Activated CD8-positive, alpha-beta memory T cell treated with anti-CD3 and anti-CD28 coated beads, Interleukin-2, amount 10 ng/mL, durations not matched to agents 7 days and 5 days (primary cell): Measurements from ENCODE around the gene HS3ST6. TPM values are rescaled to one million over a fixed set of nuclear protein-coding genes. Genes with fewer than 3 reads are reported as not detected.
"Not testable (repeated sequence)": the region's sequence is repeated elsewhere in the genome, so short reads cannot be mapped to it uniquely, and the experiment has no call there.

Source experiments
- ATAC-seq: fragments of 150-1000 bp; cut with Tn5 transposase; one replicate; pipeline ENCODE4 v1.10.0; 2021; ENCODE audit warnings: moderate library complexity
- CTCF ChIA-PET: fragments of 350-600 bp; sonication (Branson Sonifier 250); formaldehyde crosslinking; loops from one replicate; lab custom pipeline; 2021; ENCODE audit warnings: antibody characterized with exemption; lab: Charles Lee
- DNase-seq: peaks from one replicate; pipeline ENCODE4 v3.0.0-alpha.2; 2020
- H3K27ac Mint-ChIP-seq: one replicate; pipeline ENCODE4 v1.8.0; 2021; ENCODE audit warnings: mild to moderate bottlenecking, mixed read lengths
- H3K27me3 Mint-ChIP-seq: one replicate; pipeline ENCODE4 v1.8.0; 2021; ENCODE audit warnings: mixed read lengths
- H3K36me3 Mint-ChIP-seq: one replicate; pipeline ENCODE4 v1.8.0; 2021; ENCODE audit warnings: mild to moderate bottlenecking, mixed read lengths
- H3K4me1 Mint-ChIP-seq: one replicate; pipeline ENCODE4 v1.8.0; 2021; ENCODE audit warnings: mixed read lengths
- H3K4me3 Mint-ChIP-seq: one replicate; pipeline ENCODE4 v1.8.0; 2021; ENCODE audit warnings: mild to moderate bottlenecking, moderate library complexity, mixed read lengths
- H3K9me3 Mint-ChIP-seq: one replicate; pipeline ENCODE4 v1.8.0; 2022; ENCODE audit warnings: low read depth, mixed read lengths
- total RNA-seq, 2 experiments: library from RNA; stranded (reverse); gene quantifications; one replicate each; pipeline ENCODE4 v1.2.3, GENCODE V29; 2021

The HS3ST6 gene
- total RNA-seq, 2 experiments from 2014 or later: not detected

GRCh38 chr16:1887711-1888354 lies 30.4 kb downstream of the HS3ST6 start:
- CTCF ChIA-PET: no interaction called here
- Mint-ChIP-seq H3K4me3 (no peak overlapping the region), H3K36me3 (no peaks in the 10 kb centered on the region), H3K4me1 (no peaks in the 10 kb centered on the region), H3K27ac (no peak overlapping the region), H3K9me3 (no peaks in the 10 kb centered on the region), H3K27me3 (peaks cover 37% of the 10 kb centered on the region)
- ATAC-seq (no peak), DNase-seq (no peak)

GRCh38 chr16:1884889-1885288 lies 33.3 kb downstream of the HS3ST6 start:
- DNase-seq (no peak), ATAC-seq (no peak)
- H3K27ac Mint-ChIP-seq: no peak overlapping the region
- CTCF ChIA-PET: interaction anchor here (0.7 kb wide), 1 partner anchor 752 kb away, joined by 3 read pairs; no protein-coding TSS in a partner anchor
- no peaks in the 10 kb centered on the region for H3K9me3 Mint-ChIP-seq
- H3K4me3 Mint-ChIP-seq: no peak overlapping the region
- H3K27me3 Mint-ChIP-seq: peaks cover 24% of the 10 kb centered on the region
- no peaks in the 10 kb centered on the region for H3K36me3 Mint-ChIP-seq
- no peaks in the 10 kb centered on the region for H3K4me1 Mint-ChIP-seq

GRCh38 chr16:1884155-1884760 lies 34.0 kb downstream of the HS3ST6 start:
- no peak overlapping the region for H3K27ac Mint-ChIP-seq
- H3K36me3 Mint-ChIP-seq: no peaks in the 10 kb centered on the region
- no peaks in the 10 kb centered on the region for H3K9me3 Mint-ChIP-seq
- ATAC-seq (no peak), DNase-seq (no peak)
- CTCF ChIA-PET: no interaction called here
- no peak overlapping the region for H3K4me3 Mint-ChIP-seq
- peaks cover 29% of the 10 kb centered on the region for H3K27me3 Mint-ChIP-seq
- H3K4me1 Mint-ChIP-seq: no peaks in the 10 kb centered on the region

- H3K9me3 Mint-ChIP-seq, H3K36me3 Mint-ChIP-seq, H3K27ac Mint-ChIP-seq, CTCF ChIA-PET, H3K4me1 Mint-ChIP-seq, H3K4me3 Mint-ChIP-seq, ATAC-seq, DNase-seq: not testable (repeated sequence)
- H3K27me3 Mint-ChIP-seq: peaks cover 30% of the 10 kb centered on the region
Observed at GRCh38 chr16:1881172-1881571, 37.0 kb downstream of the HS3ST6 start.

- DNase-seq: no peak
- no peaks in the 10 kb centered on the region for H3K9me3 Mint-ChIP-seq
- peaks cover 26% of the 10 kb centered on the region for H3K27me3 Mint-ChIP-seq
- H3K27ac Mint-ChIP-seq: no peak overlapping the region
- peaks cover 11% of the 10 kb centered on the region for H3K4me1 Mint-ChIP-seq
- H3K4me3 Mint-ChIP-seq: no peak overlapping the region
- CTCF ChIA-PET: interaction anchor here (1.4 kb wide), 1 partner anchor 50 kb away, joined by 5 read pairs; no protein-coding TSS in a partner anchor
- H3K36me3 Mint-ChIP-seq: no peaks in the 10 kb centered on the region
- ATAC-seq: no peak
Observed at GRCh38 chr16:1879477-1879876, 38.7 kb downstream of the HS3ST6 start.

- ATAC-seq (no peak), DNase-seq (no peak)
- Mint-ChIP-seq H3K4me1 (peaks cover 11% of the 10 kb centered on the region), H3K36me3 (no peaks in the 10 kb centered on the region), H3K27me3 (peaks cover 29% of the 10 kb centered on the region), H3K9me3 (no peaks in the 10 kb centered on the region), H3K4me3 (no peak overlapping the region), H3K27ac (no peak overlapping the region)
- CTCF ChIA-PET: interaction anchor here (1.3 to 1.4 kb wide), 3 partner anchors 16 to 262 kb away, joined by 4 to 5 read pairs (median 4); no protein-coding TSS in a partner anchor
Observed at GRCh38 chr16:1878256-1878655, 40.0 kb downstream of the HS3ST6 start.

- ATAC-seq: no peak
- CTCF ChIA-PET: interaction anchor here (1.3 to 1.4 kb wide), 3 partner anchors 15 to 263 kb away, joined by 4 to 5 read pairs (median 4); no protein-coding TSS in a partner anchor
- no peaks in the 10 kb centered on the region for H3K9me3 Mint-ChIP-seq
- no peak overlapping the region for H3K4me3 Mint-ChIP-seq
- peaks cover 29% of the 10 kb centered on the region for H3K27me3 Mint-ChIP-seq
- no peaks in the 10 kb centered on the region for H3K36me3 Mint-ChIP-seq
- no peak overlapping the region for H3K27ac Mint-ChIP-seq
- H3K4me1 Mint-ChIP-seq: peaks cover 11% of the 10 kb centered on the region
- DNase-seq: no peak
Observed at GRCh38 chr16:1877804-1878203, 40.4 kb downstream of the HS3ST6 start.

- CTCF ChIA-PET: interaction anchor here (1.6 to 2.9 kb wide), 2 partner anchors 14 to 52 kb away, joined by 5 to 9 read pairs; no protein-coding TSS in a partner anchor
- ATAC-seq (no peak), DNase-seq (no peak)
- peak overlapping the region; percentile 31 for H3K27ac Mint-ChIP-seq
- H3K36me3 Mint-ChIP-seq: no peaks in the 10 kb centered on the region
- no peaks in the 10 kb centered on the region for H3K9me3 Mint-ChIP-seq
- H3K4me3 Mint-ChIP-seq: no peak overlapping the region
- H3K4me1 Mint-ChIP-seq: peaks cover 15% of the 10 kb centered on the region
- peaks cover 35% of the 10 kb centered on the region for H3K27me3 Mint-ChIP-seq
Observed at GRCh38 chr16:1877089-1877488, 41.1 kb downstream of the HS3ST6 start.

GRCh38 chr16:1876468-1876867 lies 41.7 kb downstream of the HS3ST6 start:
- CTCF ChIA-PET: interaction anchor here (1.1 to 2.9 kb wide), 3 partner anchors 14 to 128 kb away, joined by 3 to 9 read pairs (median 5); no protein-coding TSS in a partner anchor
- H3K9me3 Mint-ChIP-seq: no peaks in the 10 kb centered on the region
- H3K4me3 Mint-ChIP-seq: no peak overlapping the region
- no peaks in the 10 kb centered on the region for H3K36me3 Mint-ChIP-seq
- peaks cover 36% of the 10 kb centered on the region for H3K27me3 Mint-ChIP-seq
- DNase-seq (peak; percentile 74), ATAC-seq (peak; percentile 94)
- no peak overlapping the region for H3K27ac Mint-ChIP-seq
- H3K4me1 Mint-ChIP-seq: peaks cover 15% of the 10 kb centered on the region

- CTCF ChIA-PET: interaction anchor here (1.1 to 2.9 kb wide), 3 partner anchors 13 to 128 kb away, joined by 3 to 9 read pairs (median 5); no protein-coding TSS in a partner anchor
- ATAC-seq, H3K36me3 Mint-ChIP-seq, H3K4me3 Mint-ChIP-seq, DNase-seq, H3K27ac Mint-ChIP-seq, H3K9me3 Mint-ChIP-seq: not testable (repeated sequence)
- Mint-ChIP-seq H3K27me3 (peaks cover 36% of the 10 kb centered on the region), H3K4me1 (peaks cover 15% of the 10 kb centered on the region)
Observed at GRCh38 chr16:1876066-1876465, 42.1 kb downstream of the HS3ST6 start.

GRCh38 chr16:1874854-1875253 lies 43.4 kb downstream of the HS3ST6 start:
- Mint-ChIP-seq H3K27me3 (peaks cover 36% of the 10 kb centered on the region), H3K4me3 (no peak overlapping the region), H3K4me1 (peaks cover 15% of the 10 kb centered on the region), H3K9me3 (no peaks in the 10 kb centered on the region), H3K36me3 (no peaks in the 10 kb centered on the region), H3K27ac (no peak overlapping the region)
- CTCF ChIA-PET: interaction anchor here (0.7 to 2.9 kb wide), 2 partner anchors 8 to 54 kb away, joined by 3 to 9 read pairs; no protein-coding TSS in a partner anchor
- no peak for ATAC-seq
- DNase-seq: no peak

GRCh38 chr16:1871974-1872635 lies 46.1 kb downstream of the HS3ST6 start, which contains the start of gene MEIOB:
Gene MEIOB (minus strand): TSS chr16:1872164. CDS start chr16:1868175, 3,989 bp downstream.
- Mint-ChIP-seq H3K4me3 (no peak within 1 kb of the TSS), H3K9me3 (no peaks in the 10 kb centered on the region), H3K27ac (no peak within 1 kb of the TSS), H3K27me3 (peaks cover 18% of the 10 kb centered on the region), H3K36me3 (no peaks in the 10 kb centered on the region), H3K4me1 (peaks cover 11% of the 10 kb centered on the region)
- ATAC-seq (peak; percentile 59), DNase-seq (no peak)
- CTCF ChIA-PET: interaction anchor here (0.5 to 2.1 kb wide), 5 partner anchors 30 to 268 kb away, joined by 3 to 6 read pairs (median 4); partner anchors contain the start of genes NUBP2 and SPSB3
